H1 (cell line): Measurements from ENCODE around the gene CDH15.
A peak's percentile ranks its signal among the peaks of the same experiment; 100 is the strongest.

Experiments
- EP300 ChIP-seq, 2 experiments: IDR thresholded peaks; 1 replicate in 1 of 2; 2 replicates in 1 of 2; pipeline ENCODE4 v1.6.1; 2011 to 2012; ENCODE audit warnings: low read depth in 2 of 2, low read length in 2 of 2, mild to moderate bottlenecking in 2 of 2, borderline replicate concordance in 1 of 2, inconsistent platforms in 1 of 2, moderate library complexity in 1 of 2
- EZH2 ChIP-seq: fragments of 200-600 bp; sonication (generic); IDR thresholded peaks from 2 replicates; pipeline ENCODE4 v1.7.1; 2012; ENCODE audit warnings: low read depth, mild to moderate bottlenecking, moderate library complexity, low read length, inconsistent platforms; ENCODE audit not compliant: severe bottlenecking
- PHF8 ChIP-seq: fragments of 200-600 bp; sonication (generic); conservative IDR thresholded peaks from 2 replicates; pipeline ENCODE4 v1.7.1; 2012; ENCODE audit warnings: low read depth, mild to moderate bottlenecking, inconsistent platforms, low read length, moderate library complexity
- POLR2AphosphoS5 ChIP-seq: IDR thresholded peaks from 2 replicates; pipeline ENCODE4 v1.6.1; 2011; ENCODE audit warnings: low read depth, low read length
- SP1 ChIP-seq: IDR thresholded peaks from 2 replicates; pipeline ENCODE4 v1.6.1; 2011; ENCODE audit warnings: low read depth, low read length
- TAF1 ChIP-seq: IDR thresholded peaks from 2 replicates; pipeline ENCODE4 v1.6.1; 2011; ENCODE audit warnings: mild to moderate bottlenecking, low read depth, low read length
- TF ChIP-seq, protein P1 (sequence below), 3 experiments: IDR thresholded peaks; 1 replicate in 2 of 3; 2 replicates in 1 of 3; pipeline versions ENCODE4 v1.5.1 to v1.6.1; 2011; ENCODE audit warnings: low read length in 3 of 3, mild to moderate bottlenecking in 3 of 3, inconsistent platforms in 2 of 3, low read depth in 1 of 3, moderate library complexity in 1 of 3; ENCODE audit not compliant: insufficient read depth in 1 of 3; ENCODE audit errors: control extremely low read depth in 1 of 3

DNA sequence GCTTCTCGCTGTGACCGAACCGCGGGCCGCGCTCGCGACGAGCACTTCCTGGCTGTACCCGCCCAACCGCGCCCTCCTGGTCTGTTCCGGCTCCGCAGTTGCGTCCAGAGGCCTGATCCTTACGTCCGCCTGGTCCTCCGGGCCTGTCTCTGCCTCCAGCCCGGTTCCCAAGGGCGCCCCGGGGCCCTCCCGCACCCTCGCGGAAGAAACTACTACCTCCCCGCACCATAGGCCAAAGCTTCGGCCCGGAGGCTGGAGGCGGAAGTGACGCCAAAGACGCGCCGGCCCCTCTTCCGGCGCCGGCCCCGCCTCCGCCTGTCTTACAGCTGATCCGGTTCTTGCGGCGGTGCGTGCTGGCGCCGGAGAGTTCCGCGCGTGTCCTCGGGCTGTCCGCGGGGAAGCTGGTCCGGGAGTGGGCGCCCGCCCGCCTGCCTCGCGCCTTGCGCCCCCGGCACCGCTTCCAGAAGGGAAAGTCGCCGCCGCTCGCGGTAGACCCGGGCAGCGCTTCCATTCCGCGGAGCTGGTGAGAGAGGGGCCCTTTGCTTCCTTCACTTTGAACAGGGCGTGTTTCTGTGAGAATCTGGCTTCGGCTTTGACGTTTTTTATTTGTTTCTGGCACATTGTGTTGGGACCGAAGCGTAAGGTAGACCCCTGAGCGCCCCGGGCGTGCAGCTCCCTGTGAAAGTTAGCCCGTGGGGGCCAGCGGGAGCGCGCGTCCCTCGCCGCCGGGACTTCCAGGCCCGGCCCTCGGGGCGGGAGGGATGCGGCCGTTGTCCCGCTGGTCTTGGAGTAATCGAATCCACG lies 46.0 kb downstream of the CDH15 start, which contains the start of gene ZNF778:
- TF ChIP-seq, protein P1, sequence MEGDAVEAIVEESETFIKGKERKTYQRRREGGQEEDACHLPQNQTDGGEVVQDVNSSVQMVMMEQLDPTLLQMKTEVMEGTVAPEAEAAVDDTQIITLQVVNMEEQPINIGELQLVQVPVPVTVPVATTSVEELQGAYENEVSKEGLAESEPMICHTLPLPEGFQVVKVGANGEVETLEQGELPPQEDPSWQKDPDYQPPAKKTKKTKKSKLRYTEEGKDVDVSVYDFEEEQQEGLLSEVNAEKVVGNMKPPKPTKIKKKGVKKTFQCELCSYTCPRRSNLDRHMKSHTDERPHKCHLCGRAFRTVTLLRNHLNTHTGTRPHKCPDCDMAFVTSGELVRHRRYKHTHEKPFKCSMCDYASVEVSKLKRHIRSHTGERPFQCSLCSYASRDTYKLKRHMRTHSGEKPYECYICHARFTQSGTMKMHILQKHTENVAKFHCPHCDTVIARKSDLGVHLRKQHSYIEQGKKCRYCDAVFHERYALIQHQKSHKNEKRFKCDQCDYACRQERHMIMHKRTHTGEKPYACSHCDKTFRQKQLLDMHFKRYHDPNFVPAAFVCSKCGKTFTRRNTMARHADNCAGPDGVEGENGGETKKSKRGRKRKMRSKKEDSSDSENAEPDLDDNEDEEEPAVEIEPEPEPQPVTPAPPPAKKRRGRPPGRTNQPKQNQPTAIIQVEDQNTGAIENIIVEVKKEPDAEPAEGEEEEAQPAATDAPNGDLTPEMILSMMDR (IDR thresholded peaks at IDR 0.05; ENCODE audit: control extremely low read depth in 1 of 3, insufficient read depth in 1 of 3, low read depth in 1 of 3, low read length in 3 of 3), result no peak
- TF ChIP-seq EP300 (IDR thresholded peaks at IDR 0.05; ENCODE audit: borderline replicate concordance in 1 of 2, low read depth in 2 of 2, low read length in 2 of 2) (no peak), SP1 (no peak), TAF1 (peak; percentile 84), PHF8 (peak; percentile 91), EZH2 (no peak), POLR2AphosphoS5 (peak; percentile 34; the same call in 1 of the 2 replicates)
